Cardiac fibroblast (primary cell): Measurements from ENCODE around the gene RGS7.

Experiments
- DNase-seq, 2 donors: peaks; one replicate each; pipeline versions ENCODE4 v3.0.0 to v3.0.0-alpha.2; 2010; ENCODE audit warnings: low read depth in 2 of 2
- H3K4me3 ChIP-seq, 2 donors: replicated peaks in 1 of 2; 1 replicate in 1 of 2; 2 replicates in 1 of 2; pipeline ENCODE4 v1.5.1; 2011; ENCODE audit warnings: low read depth in 2 of 2, low read length in 2 of 2, mild to moderate bottlenecking in 2 of 2, moderate library complexity in 1 of 2
- TF ChIP-seq, protein P1 (sequence below): IDR thresholded peaks from one replicate; pipeline ENCODE4 v1.5.1; 2011; ENCODE audit warnings: low read depth, mild to moderate bottlenecking, low read length, inconsistent platforms

The RGS7 gene

DNA sequence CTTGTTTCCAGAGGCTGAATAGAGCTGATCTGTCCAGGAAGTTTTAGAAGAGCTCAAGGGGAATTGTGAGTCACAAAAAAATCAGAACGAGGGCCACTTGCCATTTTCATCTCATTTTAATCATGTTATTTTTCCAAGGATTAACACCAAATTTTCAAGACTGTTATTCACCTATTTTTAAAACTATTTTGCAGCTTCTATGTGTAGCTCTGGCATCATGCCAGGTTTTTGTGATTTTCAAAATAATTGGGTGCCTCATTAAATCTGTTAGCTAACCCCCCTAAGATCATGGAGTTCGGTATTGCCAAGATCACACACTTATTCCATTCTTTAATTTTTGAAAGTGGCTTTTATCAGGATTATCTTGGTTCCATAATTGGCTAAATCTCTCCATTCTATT is 90.9 kb downstream of the RGS7 start:
- no peak overlapping the region for H3K4me3 ChIP-seq
- DNase-seq = peak in 1 of 2 donors; percentile 42
- TF ChIP-seq, protein P1, sequence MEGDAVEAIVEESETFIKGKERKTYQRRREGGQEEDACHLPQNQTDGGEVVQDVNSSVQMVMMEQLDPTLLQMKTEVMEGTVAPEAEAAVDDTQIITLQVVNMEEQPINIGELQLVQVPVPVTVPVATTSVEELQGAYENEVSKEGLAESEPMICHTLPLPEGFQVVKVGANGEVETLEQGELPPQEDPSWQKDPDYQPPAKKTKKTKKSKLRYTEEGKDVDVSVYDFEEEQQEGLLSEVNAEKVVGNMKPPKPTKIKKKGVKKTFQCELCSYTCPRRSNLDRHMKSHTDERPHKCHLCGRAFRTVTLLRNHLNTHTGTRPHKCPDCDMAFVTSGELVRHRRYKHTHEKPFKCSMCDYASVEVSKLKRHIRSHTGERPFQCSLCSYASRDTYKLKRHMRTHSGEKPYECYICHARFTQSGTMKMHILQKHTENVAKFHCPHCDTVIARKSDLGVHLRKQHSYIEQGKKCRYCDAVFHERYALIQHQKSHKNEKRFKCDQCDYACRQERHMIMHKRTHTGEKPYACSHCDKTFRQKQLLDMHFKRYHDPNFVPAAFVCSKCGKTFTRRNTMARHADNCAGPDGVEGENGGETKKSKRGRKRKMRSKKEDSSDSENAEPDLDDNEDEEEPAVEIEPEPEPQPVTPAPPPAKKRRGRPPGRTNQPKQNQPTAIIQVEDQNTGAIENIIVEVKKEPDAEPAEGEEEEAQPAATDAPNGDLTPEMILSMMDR = no peak

DNA sequence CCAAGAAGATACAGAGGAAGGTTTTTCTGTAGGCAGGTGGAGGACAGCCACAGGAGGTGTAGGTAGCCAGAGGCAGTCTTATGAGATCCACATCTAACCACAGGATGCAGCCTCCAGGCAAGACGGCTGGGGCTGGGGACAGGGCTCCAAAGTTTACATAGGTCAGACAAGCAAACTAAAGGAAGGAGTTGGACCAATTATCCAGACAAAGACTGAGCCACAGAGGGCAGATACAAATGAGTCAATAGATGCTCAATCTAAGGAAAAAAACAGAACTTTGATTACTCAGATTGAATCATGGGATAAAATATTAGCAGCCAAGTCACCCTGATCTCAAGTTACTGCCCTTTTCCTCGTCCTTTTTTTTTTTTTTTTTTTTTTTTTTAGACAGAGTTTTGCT is 91.6 kb downstream of the RGS7 start:
- peak in 1 of 2 donors; percentile 60 for DNase-seq
- H3K4me3 ChIP-seq = no peak overlapping the region
- TF ChIP-seq, protein P1 = no peak

DNA sequence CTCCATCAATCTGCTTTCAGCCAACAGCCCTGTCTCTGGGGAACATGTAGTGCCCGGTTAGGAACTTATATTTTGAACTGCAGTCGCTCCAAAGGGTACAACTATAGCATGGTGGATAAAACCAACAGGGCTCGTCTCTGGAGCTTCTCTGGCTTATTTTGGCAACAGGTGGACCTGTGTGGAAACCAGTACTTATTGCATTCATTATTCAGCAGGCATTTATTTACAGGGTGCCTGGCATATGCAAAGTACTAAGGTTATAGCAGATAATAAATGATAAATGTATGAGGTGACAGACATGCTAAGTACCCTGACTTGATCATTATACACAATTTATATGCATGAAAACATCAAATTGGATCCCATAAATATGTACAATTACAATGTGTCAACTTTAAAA is 93.7 kb downstream of the RGS7 start:
- DNase-seq = no peak
- TF ChIP-seq, protein P1 = no peak
- no peak overlapping the region for H3K4me3 ChIP-seq

DNA sequence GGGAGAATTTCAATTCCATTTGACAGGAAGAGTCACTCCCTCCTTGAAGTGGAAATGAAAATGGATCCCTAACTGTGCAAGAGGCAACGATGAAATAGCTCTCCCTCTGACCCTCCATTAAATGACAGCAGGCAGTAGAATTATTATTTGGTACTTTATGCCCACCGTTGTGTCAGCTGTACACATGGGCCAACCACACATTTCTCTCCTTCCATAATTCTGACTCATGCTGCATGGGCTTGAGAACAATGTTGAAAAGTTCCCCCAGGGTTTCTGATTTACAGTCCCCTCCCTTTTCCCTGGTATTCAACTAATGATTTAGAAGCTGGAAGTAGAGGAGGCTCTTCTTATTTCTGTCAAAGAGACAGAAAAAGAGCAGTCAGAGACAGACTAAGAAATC is 103.5 kb downstream of the RGS7 start:
- peak in 1 of 2 donors; percentile 76 for DNase-seq
- TF ChIP-seq, protein P1 = no peak
- H3K4me3 ChIP-seq = no peak overlapping the region

DNA sequence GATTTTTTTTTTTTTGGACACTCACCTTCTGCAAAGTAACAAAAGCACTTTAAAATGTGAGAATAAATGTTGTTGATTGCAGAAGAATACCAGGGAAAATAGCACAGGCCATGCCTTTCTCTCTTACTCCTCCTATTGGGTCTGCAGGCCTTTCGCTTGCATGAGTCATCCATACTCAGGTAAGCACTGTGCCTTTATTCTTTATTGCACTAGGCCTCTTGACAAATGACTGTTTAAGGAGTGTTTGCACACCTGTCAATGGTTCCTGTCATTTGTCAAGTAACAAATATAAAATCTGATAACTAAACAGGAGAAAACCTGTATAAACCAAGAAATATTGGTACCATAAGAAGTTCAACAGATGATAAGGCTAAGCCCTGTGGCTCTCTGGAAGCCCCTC is 106.5 kb downstream of the RGS7 start:
- DNase-seq = no peak
- TF ChIP-seq, protein P1 = no peak
- H3K4me3 ChIP-seq = no peak overlapping the region

DNA sequence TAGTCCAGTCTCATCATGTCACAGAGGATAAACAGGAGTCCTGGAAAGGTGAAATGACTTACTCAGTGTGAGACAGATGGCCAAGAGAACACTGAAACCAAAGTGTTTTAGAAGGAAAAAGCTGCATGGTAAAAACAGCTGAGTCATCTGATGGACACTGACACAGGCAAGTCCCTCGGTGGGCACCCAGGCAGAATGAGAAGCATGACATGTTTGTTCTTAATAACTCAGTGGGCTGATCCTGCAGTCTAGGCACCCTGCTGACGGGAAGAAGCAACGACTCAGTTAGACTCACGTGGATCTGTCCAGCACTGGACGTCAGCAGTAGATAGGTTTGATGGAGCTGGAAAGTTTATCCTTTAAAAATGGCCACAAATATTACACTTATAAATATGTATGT is 116.9 kb downstream of the RGS7 start:
- DNase-seq = peak in 1 of 2 donors; percentile 14
- no peak overlapping the region for H3K4me3 ChIP-seq
- TF ChIP-seq, protein P1 = no peak

DNA sequence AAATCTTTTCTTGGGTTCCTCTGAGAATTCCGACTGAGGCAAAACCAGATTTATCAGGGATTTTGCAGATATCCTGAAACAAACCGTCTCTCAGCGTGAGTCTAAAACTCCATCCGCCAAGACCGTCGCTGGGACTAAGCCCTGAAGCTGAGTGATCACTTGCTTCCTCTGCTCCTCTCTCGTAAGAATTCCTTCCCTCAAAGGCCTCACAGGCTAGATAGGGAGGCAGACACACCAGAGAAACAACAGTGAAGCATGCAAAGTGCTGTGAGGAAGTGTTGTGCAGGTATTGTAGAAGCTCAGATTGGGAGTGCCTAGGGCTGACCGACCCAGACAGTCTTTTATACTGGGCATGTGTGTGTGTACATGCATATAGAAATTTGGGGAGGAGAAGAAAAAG is 119.1 kb downstream of the RGS7 start:
- TF ChIP-seq, protein P1 = no peak
- no peak for DNase-seq
- H3K4me3 ChIP-seq = no peak overlapping the region
